HCT116 (cell line): Measurements from ENCODE around the gene CXCL8.

Source experiments
- CTCF ChIP-seq, 3 experiments: fragments of 200-600 bp in 1 of 3; sonication (generic) in 1 of 3; IDR thresholded peaks in 2 of 3; conservative IDR thresholded peaks in 1 of 3; 2 replicates each; pipeline ENCODE4 v1.5.1; 2012 to 2017; ENCODE audit warnings: low read depth in 2 of 3, low read length in 2 of 3, antibody characterized with exemption in 1 of 3, borderline replicate concordance in 1 of 3, control low read depth in 1 of 3, mild to moderate bottlenecking in 1 of 3, mixed read lengths in 1 of 3, mixed run types in 1 of 3, moderate library complexity in 1 of 3; ENCODE audit not compliant: insufficient read depth in 1 of 3
- EZH2 ChIP-seq: fragments of 200-600 bp; sonication (generic); IDR thresholded peaks from 2 replicates; pipeline ENCODE4 v1.6.1; 2017; ENCODE audit warnings: antibody characterized with exemption, mixed run types
- EZH2phosphoT487 ChIP-seq: fragments of 200-600 bp; IDR thresholded peaks from 2 replicates; pipeline ENCODE4 v1.6.1; 2018; ENCODE audit warnings: antibody characterized with exemption, borderline replicate concordance
- MAX ChIP-seq: IDR thresholded peaks from 2 replicates; pipeline ENCODE4 v1.6.1; 2012
- POLR2A ChIP-seq: IDR thresholded peaks from 2 replicates; pipeline ENCODE4 v1.7.0; 2011; ENCODE audit warnings: borderline replicate concordance; ENCODE audit not compliant: insufficient read depth, insufficient read length; ENCODE audit errors: extremely low read depth
- POLR2AphosphoS5 ChIP-seq: IDR thresholded peaks from 2 replicates; pipeline ENCODE4 v1.6.1; 2011; ENCODE audit warnings: mild to moderate bottlenecking, low read depth, low read length, moderate library complexity
- REST ChIP-seq: IDR thresholded peaks from 2 replicates; pipeline ENCODE4 v1.6.1; 2012; ENCODE audit warnings: low read depth
- YY1 ChIP-seq: IDR thresholded peaks from 2 replicates; pipeline ENCODE4 v1.6.1; 2011; ENCODE audit warnings: low read length, low read depth, moderate library complexity, mild to moderate bottlenecking; ENCODE audit not compliant: insufficient replicate concordance; ENCODE audit errors: extremely low read depth
- ZBTB33 ChIP-seq: IDR thresholded peaks from 2 replicates; pipeline ENCODE4 v1.6.1; 2011; ENCODE audit warnings: mild to moderate bottlenecking, low read length, moderate library complexity; ENCODE audit not compliant: insufficient replicate concordance; ENCODE audit errors: extremely low read depth
- ZFX ChIP-seq: fragments of 450-650 bp; IDR thresholded peaks from 2 replicates; pipeline ENCODE4 v1.6.1; 2017

GRCh38 chr4:73710094-73710493, 30.3 kb upstream of the CXCL8 start:
- TF ChIP-seq CTCF (IDR thresholded peaks at IDR 0.05 in 2 of 3, conservative IDR thresholded peaks at IDR 0.05 in 1 of 3; ENCODE audit: borderline replicate concordance in 1 of 3, insufficient read depth in 1 of 3, low read depth in 2 of 3, low read length in 2 of 3) (no peak), MAX (no peak), REST (no peak), EZH2phosphoT487 (no peak), POLR2A (no peak), POLR2AphosphoS5 (no peak), EZH2 (no peak), ZFX (no peak), ZBTB33 (no peak), YY1 (no peak)
